TTC549 (cell line): Measurements from ENCODE around the gene TUBGCP6.

Experiments used
- FAIRE-seq: peaks from 2 replicates; lab custom pipeline; 2012; peaks lifted over from hg19 to GRCh38; lab: Jason Lieb, UNC

TUBGCP6 gene

GRCh38 chr22:50224071-50224470, 20.8 kb downstream of the TUBGCP6 start:
- no peak for FAIRE-seq

GRCh38 chr22:50222508-50222907, 22.3 kb downstream of the TUBGCP6 start:
- FAIRE-seq = no peak

GRCh38 chr22:50221410-50222300, 23.2 kb downstream of the TUBGCP6 start:
- no peak for FAIRE-seq

- FAIRE-seq = no peak
Observed at GRCh38 chr22:50220603-50221409, 24.0 kb downstream of the TUBGCP6 start.

GRCh38 chr22:50219800-50220602, 24.8 kb downstream of the TUBGCP6 start:
- FAIRE-seq = no peak

GRCh38 chr22:50218996-50219727, 25.7 kb downstream of the TUBGCP6 start:
- no peak for FAIRE-seq

GRCh38 chr22:50218153-50218995, 26.4 kb downstream of the TUBGCP6 start:
- FAIRE-seq = no peak

- FAIRE-seq = no peak
Observed at GRCh38 chr22:50217543-50218152, 27.2 kb downstream of the TUBGCP6 start.

GRCh38 chr22:50216684-50217520, 27.9 kb downstream of the TUBGCP6 start:
- no peak for FAIRE-seq

GRCh38 chr22:50216055-50216683, 28.7 kb downstream of the TUBGCP6 start:
- no peak for FAIRE-seq

GRCh38 chr22:50215297-50216054, 29.3 kb downstream of the TUBGCP6 start:
- FAIRE-seq = no peak

- FAIRE-seq = no peak
Observed at GRCh38 chr22:50213263-50213662, 31.6 kb downstream of the TUBGCP6 start.

- no peak for FAIRE-seq
Observed at GRCh38 chr22:50211147-50211546, 33.7 kb downstream of the TUBGCP6 start.

- FAIRE-seq = no peak
Observed at GRCh38 chr22:50210378-50211139, 34.3 kb downstream of the TUBGCP6 start.

GRCh38 chr22:50209893-50210292, 34.9 kb downstream of the TUBGCP6 start:
- no peak for FAIRE-seq

GRCh38 chr22:50208939-50209892, 35.6 kb downstream of the TUBGCP6 start:
- no peak for FAIRE-seq
